ENCODE measurements around the gene TREH.

The TREH gene

GRCh38 chr11:118628861-118629549 lies 50.4 kb downstream of the TREH start:
- no peak for DNase-seq (ENCODE audit: extremely low read depth, low read depth)
- TF ChIP-seq, protein P1, sequence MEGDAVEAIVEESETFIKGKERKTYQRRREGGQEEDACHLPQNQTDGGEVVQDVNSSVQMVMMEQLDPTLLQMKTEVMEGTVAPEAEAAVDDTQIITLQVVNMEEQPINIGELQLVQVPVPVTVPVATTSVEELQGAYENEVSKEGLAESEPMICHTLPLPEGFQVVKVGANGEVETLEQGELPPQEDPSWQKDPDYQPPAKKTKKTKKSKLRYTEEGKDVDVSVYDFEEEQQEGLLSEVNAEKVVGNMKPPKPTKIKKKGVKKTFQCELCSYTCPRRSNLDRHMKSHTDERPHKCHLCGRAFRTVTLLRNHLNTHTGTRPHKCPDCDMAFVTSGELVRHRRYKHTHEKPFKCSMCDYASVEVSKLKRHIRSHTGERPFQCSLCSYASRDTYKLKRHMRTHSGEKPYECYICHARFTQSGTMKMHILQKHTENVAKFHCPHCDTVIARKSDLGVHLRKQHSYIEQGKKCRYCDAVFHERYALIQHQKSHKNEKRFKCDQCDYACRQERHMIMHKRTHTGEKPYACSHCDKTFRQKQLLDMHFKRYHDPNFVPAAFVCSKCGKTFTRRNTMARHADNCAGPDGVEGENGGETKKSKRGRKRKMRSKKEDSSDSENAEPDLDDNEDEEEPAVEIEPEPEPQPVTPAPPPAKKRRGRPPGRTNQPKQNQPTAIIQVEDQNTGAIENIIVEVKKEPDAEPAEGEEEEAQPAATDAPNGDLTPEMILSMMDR (IDR thresholded peaks at IDR 0.05; ENCODE audit: low read depth, low read length), result no peak

GRCh38 chr11:118628432-118628831 lies 51.0 kb downstream of the TREH start:
- TF ChIP-seq, protein P1 (IDR thresholded peaks at IDR 0.05; ENCODE audit: low read depth, low read length), result no peak
- no peak for DNase-seq (ENCODE audit: extremely low read depth, low read depth)

GRCh38 chr11:118628031-118628430 lies 51.4 kb downstream of the TREH start:
- DNase-seq (ENCODE audit: extremely low read depth, low read depth), result no peak
- TF ChIP-seq, protein P1 (IDR thresholded peaks at IDR 0.05; ENCODE audit: low read depth, low read length), result no peak

DNA sequence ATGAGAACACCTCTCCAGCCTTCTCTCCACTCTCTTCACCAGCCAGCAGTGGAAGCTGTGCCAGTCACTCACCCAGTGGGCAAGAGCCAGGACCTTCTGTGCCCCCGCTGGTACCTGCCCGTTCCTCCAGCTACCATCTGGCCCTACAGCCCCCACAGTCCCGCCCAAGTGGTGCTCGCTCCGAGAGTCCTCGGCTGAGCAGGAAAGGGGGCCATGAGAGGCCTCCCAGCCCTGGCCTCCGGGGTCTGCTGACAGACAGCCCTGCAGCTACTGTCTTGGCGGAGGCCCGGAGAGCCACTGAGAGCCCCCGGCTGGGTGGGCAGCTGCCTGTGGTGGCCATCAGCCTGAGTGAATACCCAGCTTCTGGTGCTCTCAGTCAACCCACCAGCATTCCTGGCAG lies 51.9 kb downstream of the TREH start:
- TF ChIP-seq, protein P1 (IDR thresholded peaks at IDR 0.05; ENCODE audit: low read depth, low read length), result no peak
- no peak for DNase-seq (ENCODE audit: extremely low read depth, low read depth)

- DNase-seq (ENCODE audit: extremely low read depth, low read depth), result no peak
- TF ChIP-seq, protein P1 (IDR thresholded peaks at IDR 0.05; ENCODE audit: low read depth, low read length), result no peak
These were observed 53.5 kb downstream of the TREH start for GRCh38 chr11:118625976-118626375.

GRCh38 chr11:118625036-118625690 lies 54.3 kb downstream of the TREH start:
- DNase-seq (ENCODE audit: extremely low read depth, low read depth), result no peak

GRCh38 chr11:118623269-118623655 lies 56.2 kb downstream of the TREH start:
- no peak for DNase-seq (ENCODE audit: extremely low read depth, low read depth)
- TF ChIP-seq, protein P1 (IDR thresholded peaks at IDR 0.05; ENCODE audit: low read depth, low read length), result no peak

More at GRCh38 chr11:118625036-118625690, 54.3 kb downstream of the TREH start:
- TF ChIP-seq, protein P1 (IDR thresholded peaks at IDR 0.05; ENCODE audit: low read depth, low read length), result no peak

Data from AG09319 (cell line).